Measurements from ENCODE around the gene ECD.

The ECD gene

DNA sequence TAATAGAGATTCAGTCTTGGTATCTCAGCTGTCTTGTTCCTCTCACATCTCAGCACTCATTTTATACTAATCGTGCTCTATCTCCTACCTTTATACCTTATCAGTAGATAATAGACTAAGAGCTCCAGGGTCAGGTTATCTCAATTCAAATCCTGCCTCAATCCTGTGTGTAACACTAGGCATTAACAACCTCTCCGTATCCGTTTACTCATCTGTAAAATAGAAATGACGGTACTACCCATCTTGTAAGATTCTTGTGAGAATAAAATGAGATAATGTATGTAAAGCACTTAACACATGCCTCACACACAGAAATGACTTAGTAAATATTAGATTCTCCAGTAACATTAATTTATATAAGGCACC is 70.5 kb downstream of the ECD start:
- ChIA-PET CTCF (interaction anchor here (0.6 to 10.7 kb wide), 20 partner anchors 9 to 840 kb away, joined by 3 to 101 read pairs (median 4); partner anchors contain the start of gene NUDT13), POLR2A (interaction anchor here (0.5 to 3.6 kb wide), 26 partner anchors 10 to 1729 kb away, joined by 3 to 30 read pairs (median 6); partner anchors contain the start of genes DNAJC9, ECD, FAM149B1 and NUDT13)
- no peak for DNase-seq (ENCODE audit: extremely low spot score)
- TF ChIP-seq, protein P1, sequence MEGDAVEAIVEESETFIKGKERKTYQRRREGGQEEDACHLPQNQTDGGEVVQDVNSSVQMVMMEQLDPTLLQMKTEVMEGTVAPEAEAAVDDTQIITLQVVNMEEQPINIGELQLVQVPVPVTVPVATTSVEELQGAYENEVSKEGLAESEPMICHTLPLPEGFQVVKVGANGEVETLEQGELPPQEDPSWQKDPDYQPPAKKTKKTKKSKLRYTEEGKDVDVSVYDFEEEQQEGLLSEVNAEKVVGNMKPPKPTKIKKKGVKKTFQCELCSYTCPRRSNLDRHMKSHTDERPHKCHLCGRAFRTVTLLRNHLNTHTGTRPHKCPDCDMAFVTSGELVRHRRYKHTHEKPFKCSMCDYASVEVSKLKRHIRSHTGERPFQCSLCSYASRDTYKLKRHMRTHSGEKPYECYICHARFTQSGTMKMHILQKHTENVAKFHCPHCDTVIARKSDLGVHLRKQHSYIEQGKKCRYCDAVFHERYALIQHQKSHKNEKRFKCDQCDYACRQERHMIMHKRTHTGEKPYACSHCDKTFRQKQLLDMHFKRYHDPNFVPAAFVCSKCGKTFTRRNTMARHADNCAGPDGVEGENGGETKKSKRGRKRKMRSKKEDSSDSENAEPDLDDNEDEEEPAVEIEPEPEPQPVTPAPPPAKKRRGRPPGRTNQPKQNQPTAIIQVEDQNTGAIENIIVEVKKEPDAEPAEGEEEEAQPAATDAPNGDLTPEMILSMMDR (IDR thresholded peaks at IDR 0.05; ENCODE audit: control extremely low read depth, extremely low read depth, low read depth, missing control alignments), result no peak

DNA sequence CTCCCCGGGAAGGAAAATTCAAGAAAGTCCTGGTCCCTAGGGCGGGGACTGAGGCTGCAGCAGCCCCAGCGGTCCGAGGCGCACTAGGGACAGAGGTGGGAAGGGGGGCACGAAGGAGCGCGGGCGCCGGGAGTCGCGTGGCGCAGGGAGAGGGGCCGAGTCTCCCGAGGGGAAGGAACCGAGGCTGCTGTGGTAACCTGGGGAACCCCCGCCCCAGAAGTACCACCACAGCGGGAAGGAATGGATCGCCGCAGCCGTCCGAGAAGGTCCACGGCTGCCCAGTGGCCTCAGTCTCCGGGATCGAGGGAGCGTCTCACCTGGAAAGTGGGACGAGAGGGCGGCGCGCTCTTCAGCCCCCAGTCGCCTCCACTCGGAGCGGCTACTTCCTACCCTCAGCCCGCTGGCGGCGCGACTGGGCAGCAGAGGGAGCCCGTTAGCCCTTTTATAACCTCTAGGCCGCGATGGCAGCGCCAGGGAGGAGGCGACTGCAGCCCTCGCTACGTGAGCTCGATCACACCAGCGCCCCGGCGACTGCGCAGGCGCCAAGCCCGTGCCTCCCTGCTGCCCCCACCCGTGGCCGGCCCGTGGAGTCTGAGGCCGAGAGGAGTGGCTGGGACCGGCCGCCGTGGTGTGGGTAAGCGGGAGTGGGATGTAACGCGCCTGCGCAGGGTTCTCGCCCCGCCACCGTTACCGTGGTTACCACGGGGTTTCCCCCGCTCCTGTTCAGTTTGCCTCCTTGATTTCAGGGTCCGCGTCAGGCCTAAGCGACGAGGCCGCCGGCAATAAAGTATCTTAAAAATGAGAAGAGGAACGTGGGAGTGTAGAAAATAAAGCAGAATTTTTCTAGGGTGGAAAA is 71.1 kb downstream of the ECD start, which contains the start of gene P4HA1:
P4HA1 (minus strand) TSS at position 418 of the 856 bp plus-strand sequence. CDS start 21,983 bp downstream, outside the sequence.
- TF ChIP-seq, protein P1 (IDR thresholded peaks at IDR 0.05; ENCODE audit: control extremely low read depth, extremely low read depth, low read depth, missing control alignments), result peak; percentile 83
- POLR2A ChIA-PET, result interaction anchor here (0.5 to 3.6 kb wide), 42 partner anchors 9 to 1729 kb away, joined by 3 to 30 read pairs (median 5); partner anchors contain the start of genes DNAJC9, ECD, FAM149B1 and MRPS16
- DNase-seq (ENCODE audit: extremely low spot score), result peak; percentile 99
- CTCF ChIA-PET, result interaction anchor here (0.6 to 10.7 kb wide), 25 partner anchors 9 to 839 kb away, joined by 3 to 101 read pairs (median 4); partner anchors contain the start of gene NUDT13

DNA sequence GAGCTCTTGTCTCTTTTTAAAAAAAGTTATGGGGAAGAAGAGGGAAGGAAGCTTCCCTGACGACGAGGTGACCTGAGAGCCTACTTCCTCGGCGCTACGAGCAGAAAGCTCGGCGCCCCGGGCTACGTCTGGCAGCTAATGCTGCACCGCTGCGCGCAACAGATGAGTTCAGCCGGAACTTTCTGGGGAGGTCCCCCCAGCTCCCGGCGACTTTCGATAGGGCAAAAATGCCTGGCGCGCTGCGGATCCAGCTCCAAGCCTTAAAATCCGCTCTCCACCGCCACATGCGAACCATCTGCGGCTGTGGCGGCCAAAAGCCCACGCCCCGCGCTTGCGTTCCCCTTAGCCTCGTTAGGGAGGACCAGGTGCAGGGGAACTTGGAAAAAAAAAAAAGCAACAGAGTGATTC is 71.8 kb downstream of the ECD start:
- ChIA-PET POLR2A (interaction anchor here (0.7 to 3.6 kb wide), 28 partner anchors 9 to 805 kb away, joined by 3 to 30 read pairs (median 5); partner anchors contain the start of genes DNAJC9, MRPS16 and NUDT13), CTCF (interaction anchor here (0.8 to 10.7 kb wide), 15 partner anchors 9 to 90 kb away, joined by 3 to 101 read pairs (median 6); partner anchors contain the start of gene NUDT13)
- TF ChIP-seq, protein P1 (IDR thresholded peaks at IDR 0.05; ENCODE audit: control extremely low read depth, extremely low read depth, low read depth, missing control alignments), result no peak
- DNase-seq (ENCODE audit: extremely low spot score), result peak; percentile 67

DNA sequence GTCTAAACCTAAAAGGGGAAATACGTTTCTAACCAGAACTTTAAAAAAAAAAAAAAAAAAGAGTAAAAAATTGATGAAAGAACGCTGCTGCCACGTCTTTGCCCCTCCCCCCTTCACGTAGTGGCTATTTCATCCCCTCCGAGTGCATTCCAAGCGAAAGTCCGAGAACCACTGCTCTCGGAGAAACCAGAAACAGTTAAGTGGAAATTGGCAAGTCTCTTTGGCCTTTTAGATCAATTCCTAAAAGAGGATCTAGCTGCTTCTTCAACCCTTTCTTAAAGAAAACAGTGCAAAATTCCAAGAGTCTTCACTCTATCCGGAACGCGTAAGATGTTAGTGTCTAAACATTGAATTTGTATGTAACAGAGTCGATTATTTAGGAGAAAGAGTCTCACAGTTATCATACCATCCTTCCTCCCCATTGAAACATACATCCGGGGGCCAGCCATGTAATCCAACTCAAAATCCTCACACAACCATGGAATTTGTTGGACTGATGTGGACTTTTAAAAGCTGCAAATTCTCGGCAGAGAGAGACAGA is 72.3 kb downstream of the ECD start:
- ChIA-PET POLR2A (interaction anchor here (0.6 to 3.6 kb wide), 32 partner anchors 8 to 796 kb away, joined by 3 to 30 read pairs (median 6); partner anchors contain the start of genes DNAJC9, MRPS16 and NUDT13), CTCF (interaction anchor here (0.8 to 10.7 kb wide), 16 partner anchors 8 to 89 kb away, joined by 3 to 101 read pairs (median 6); partner anchors contain the start of gene NUDT13)
- DNase-seq (ENCODE audit: extremely low spot score), result no peak
- TF ChIP-seq, protein P1 (IDR thresholded peaks at IDR 0.05; ENCODE audit: control extremely low read depth, extremely low read depth, low read depth, missing control alignments), result no peak

DNA sequence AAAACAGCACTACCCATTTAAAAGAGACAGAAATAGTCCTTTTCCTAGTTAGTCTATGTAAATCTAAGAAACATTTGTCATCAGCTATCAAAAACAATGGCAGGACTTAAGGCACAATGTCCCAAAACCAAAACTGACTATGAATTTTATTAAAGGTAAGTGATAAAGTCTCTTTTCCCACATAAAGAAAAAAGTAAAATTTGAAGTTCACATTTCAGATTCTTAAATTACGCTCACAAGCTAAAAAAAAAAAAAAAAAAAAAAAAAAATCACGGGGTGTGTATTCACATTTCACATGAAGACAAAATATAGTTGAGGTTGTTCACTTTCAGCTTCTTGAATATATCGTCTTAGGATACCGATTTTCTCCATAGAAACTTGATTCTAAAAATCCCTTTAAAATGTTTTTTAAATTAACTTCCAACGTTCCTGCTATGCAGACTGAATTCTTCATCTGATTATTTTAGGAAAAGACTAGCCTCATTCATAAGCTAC is 72.8 kb downstream of the ECD start:
- no peak for DNase-seq (ENCODE audit: extremely low spot score)
- POLR2A ChIA-PET, result interaction anchor here (0.6 to 3.6 kb wide), 22 partner anchors 16 to 1223 kb away, joined by 3 to 30 read pairs (median 5); partner anchors contain the start of genes DNAJC9, MRPS16 and NUDT13
- TF ChIP-seq, protein P1 (IDR thresholded peaks at IDR 0.05; ENCODE audit: control extremely low read depth, extremely low read depth, low read depth, missing control alignments), result no peak
- CTCF ChIA-PET, result interaction anchor here (1.0 to 10.7 kb wide), 10 partner anchors 8 to 75 kb away, joined by 3 to 101 read pairs (median 7); partner anchors contain the start of gene NUDT13

All from GM10248 (cell line).